ENCODE data around the gene TMEM220.

Gene TMEM220

GRCh38 chr17:10762037-10762436 is 32.2 kb upstream of the TMEM220 start:
- no peak for TF ChIP-seq ZFX (IDR thresholded peaks at IDR 0.05; ENCODE audit: borderline replicate concordance)
- TF ChIP-seq, protein P1, sequence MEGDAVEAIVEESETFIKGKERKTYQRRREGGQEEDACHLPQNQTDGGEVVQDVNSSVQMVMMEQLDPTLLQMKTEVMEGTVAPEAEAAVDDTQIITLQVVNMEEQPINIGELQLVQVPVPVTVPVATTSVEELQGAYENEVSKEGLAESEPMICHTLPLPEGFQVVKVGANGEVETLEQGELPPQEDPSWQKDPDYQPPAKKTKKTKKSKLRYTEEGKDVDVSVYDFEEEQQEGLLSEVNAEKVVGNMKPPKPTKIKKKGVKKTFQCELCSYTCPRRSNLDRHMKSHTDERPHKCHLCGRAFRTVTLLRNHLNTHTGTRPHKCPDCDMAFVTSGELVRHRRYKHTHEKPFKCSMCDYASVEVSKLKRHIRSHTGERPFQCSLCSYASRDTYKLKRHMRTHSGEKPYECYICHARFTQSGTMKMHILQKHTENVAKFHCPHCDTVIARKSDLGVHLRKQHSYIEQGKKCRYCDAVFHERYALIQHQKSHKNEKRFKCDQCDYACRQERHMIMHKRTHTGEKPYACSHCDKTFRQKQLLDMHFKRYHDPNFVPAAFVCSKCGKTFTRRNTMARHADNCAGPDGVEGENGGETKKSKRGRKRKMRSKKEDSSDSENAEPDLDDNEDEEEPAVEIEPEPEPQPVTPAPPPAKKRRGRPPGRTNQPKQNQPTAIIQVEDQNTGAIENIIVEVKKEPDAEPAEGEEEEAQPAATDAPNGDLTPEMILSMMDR (IDR thresholded peaks at IDR 0.05): no peak
- no peak overlapping the region for H3K27ac ChIP-seq

DNA sequence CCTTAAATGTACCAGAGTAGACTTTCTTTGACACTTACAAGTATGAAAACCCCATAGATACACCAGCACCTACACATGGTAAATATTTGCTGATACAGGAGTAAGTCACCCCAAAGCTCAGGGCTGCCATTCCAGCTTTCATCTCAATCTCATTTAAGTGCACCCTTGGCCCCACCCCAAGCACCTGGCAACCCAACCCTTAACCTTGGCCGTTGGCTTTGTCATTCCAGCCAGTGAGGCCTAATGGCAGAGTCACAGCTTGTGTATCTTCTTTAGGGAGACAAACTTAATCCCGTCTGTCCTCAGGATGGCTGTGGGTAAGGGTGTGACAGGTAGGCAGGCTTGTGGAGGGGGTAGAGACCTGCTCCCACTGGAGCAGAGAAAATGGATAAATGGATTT is 31.5 kb upstream of the TMEM220 start:
- H3K27ac ChIP-seq: no peak overlapping the region
- no peak for TF ChIP-seq ZFX (IDR thresholded peaks at IDR 0.05; ENCODE audit: borderline replicate concordance)
- TF ChIP-seq, protein P1 (IDR thresholded peaks at IDR 0.05): no peak

- no peak for TF ChIP-seq ZFX (IDR thresholded peaks at IDR 0.05; ENCODE audit: borderline replicate concordance)
- TF ChIP-seq, protein P1 (IDR thresholded peaks at IDR 0.05): no peak
- H3K27ac ChIP-seq: no peak overlapping the region
Observed at GRCh38 chr17:10758062-10758461, 28.2 kb upstream of the TMEM220 start.

- peak overlapping the region; percentile 25; the same call in 1 of the 2 replicates for H3K27ac ChIP-seq
- no peak for TF ChIP-seq ZFX (IDR thresholded peaks at IDR 0.05; ENCODE audit: borderline replicate concordance)
- TF ChIP-seq, protein P1 (IDR thresholded peaks at IDR 0.05): no peak
Observed at GRCh38 chr17:10757647-10758046, 27.8 kb upstream of the TMEM220 start.

GRCh38 chr17:10757067-10757466 is 27.2 kb upstream of the TMEM220 start:
- H3K27ac ChIP-seq: peak overlapping the region; percentile 25; the same call in 1 of the 2 replicates

DNA sequence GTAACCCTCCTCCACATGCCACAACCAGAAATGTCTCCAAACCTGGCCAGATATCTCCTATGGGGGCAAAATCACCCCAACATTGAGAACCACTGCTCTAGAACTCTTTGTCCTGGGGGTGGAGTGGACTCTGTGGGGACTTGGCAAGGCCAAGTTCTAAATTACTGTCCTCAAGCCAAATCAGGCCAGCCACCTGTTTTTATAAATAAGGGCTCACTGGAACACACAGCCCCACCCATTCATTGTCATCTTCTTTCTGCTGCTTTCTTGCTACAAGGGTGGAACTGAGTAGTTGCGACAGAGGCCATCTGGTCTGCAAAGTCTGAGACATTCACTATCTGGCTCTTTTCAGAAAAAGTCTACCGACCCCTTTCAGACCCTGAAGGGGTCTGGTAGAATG is 26.8 kb upstream of the TMEM220 start:
- H3K27ac ChIP-seq: peak overlapping the region; percentile 25; the same call in 1 of the 2 replicates
- TF ChIP-seq, protein P1 (IDR thresholded peaks at IDR 0.05): no peak
- TF ChIP-seq ZFX (IDR thresholded peaks at IDR 0.05; ENCODE audit: borderline replicate concordance): no peak

More at GRCh38 chr17:10757067-10757466, 27.2 kb upstream of the TMEM220 start:
- TF ChIP-seq ZFX (IDR thresholded peaks at IDR 0.05; ENCODE audit: borderline replicate concordance): no peak
- TF ChIP-seq, protein P1 (IDR thresholded peaks at IDR 0.05): no peak

GRCh38 chr17:10756185-10756584 is 26.4 kb upstream of the TMEM220 start:
- TF ChIP-seq, protein P1 (IDR thresholded peaks at IDR 0.05): no peak
- TF ChIP-seq ZFX (IDR thresholded peaks at IDR 0.05; ENCODE audit: borderline replicate concordance): no peak
- H3K27ac ChIP-seq: no peak overlapping the region
